GM23338 (cell line): ENCODE data around the gene PDCD10. TPM values are rescaled to one million over a fixed set of nuclear protein-coding genes. Genes with fewer than 3 reads are reported as not detected.

Experiments used
- ATAC-seq: fragments of 200-7000 bp; cut with Tn5 transposase; 3 replicates; pipeline ENCODE4 v1.9.1; 2020
- DNase-seq: peaks from one replicate; pipeline ENCODE4 v3.0.0-alpha.2; 2015; ENCODE audit warnings: low spot score
- H2AFZ ChIP-seq: fragments of 200-600 bp; sonication (generic); 2 replicates; pipeline ENCODE4 v1.8.0; 2016; ENCODE audit warnings: antibody characterized with exemption, mild to moderate bottlenecking, moderate library complexity
- H3F3A ChIP-seq: fragments of 200-600 bp; sonication (generic); replicated peaks from 2 replicates; pipeline ENCODE4 v1.8.0; 2017; ENCODE audit warnings: antibody characterized with exemption, mixed run types, low read depth
- H3K27ac ChIP-seq: fragments of 200-600 bp; sonication (generic); 2 replicates; pipeline ENCODE4 v1.6.1; 2016; ENCODE audit warnings: low read depth
- H3K27me3 ChIP-seq: fragments of 200-600 bp; sonication (generic); 2 replicates; pipeline ENCODE4 v1.8.0; 2016; ENCODE audit warnings: mild to moderate bottlenecking, mixed run types, moderate library complexity; ENCODE audit not compliant: insufficient read depth
- H3K36me3 ChIP-seq: fragments of 200-600 bp; sonication (generic); 2 replicates; pipeline ENCODE4 v1.8.0; 2016; ENCODE audit warnings: mild to moderate bottlenecking; ENCODE audit not compliant: insufficient read depth
- H3K4me1 ChIP-seq: fragments of 200-600 bp; sonication (generic); 2 replicates; pipeline ENCODE4 v1.8.0; 2016; ENCODE audit warnings: mild to moderate bottlenecking, moderate library complexity; ENCODE audit not compliant: insufficient read depth
- H3K4me2 ChIP-seq: fragments of 200-600 bp; sonication (generic); 2 replicates; pipeline ENCODE4 v1.7.1; 2017; ENCODE audit warnings: mixed run types
- H3K4me3 ChIP-seq: fragments of 200-600 bp; sonication (generic); 2 replicates; pipeline ENCODE4 v1.6.1; 2016; ENCODE audit warnings: mixed run types
- H3K79me2 ChIP-seq: fragments of 200-600 bp; sonication (generic); replicated peaks from 2 replicates; pipeline ENCODE4 v1.8.0; 2017; ENCODE audit warnings: mild to moderate bottlenecking; ENCODE audit not compliant: insufficient read depth
- H3K9me2 ChIP-seq: fragments of 200-600 bp; sonication (generic); 2 replicates; pipeline ENCODE4 v1.8.0; 2017; ENCODE audit not compliant: insufficient read depth
- H4K20me1 ChIP-seq: fragments of 200-600 bp; sonication (generic); replicated peaks from 2 replicates; pipeline ENCODE4 v1.8.0; 2017; ENCODE audit warnings: mild to moderate bottlenecking; ENCODE audit not compliant: insufficient read depth
- H3K27ac Mint-ChIP-seq: 2 replicates; pipeline ENCODE4 v1.8.0; 2020; ENCODE audit warnings: inconsistent platforms, mild to moderate bottlenecking, moderate library complexity, mixed read lengths
- H3K27me3 Mint-ChIP-seq: 3 replicates; pipeline ENCODE4 v1.8.0; 2022; ENCODE audit warnings: low read depth, mild to moderate bottlenecking, moderate library complexity, mixed read lengths, inconsistent platforms; ENCODE audit not compliant: insufficient read depth, poor library complexity
- H3K36me3 Mint-ChIP-seq: 3 replicates; pipeline ENCODE4 v1.8.0; 2021; ENCODE audit warnings: low read depth, mild to moderate bottlenecking, inconsistent platforms, moderate library complexity, mixed read lengths
- H3K4me1 Mint-ChIP-seq: 3 replicates; pipeline ENCODE4 v1.8.0; 2020; ENCODE audit warnings: mild to moderate bottlenecking, inconsistent platforms, mixed read lengths
- H3K4me3 Mint-ChIP-seq: 3 replicates; pipeline ENCODE4 v1.8.0; 2021; ENCODE audit warnings: moderate library complexity, mild to moderate bottlenecking, inconsistent platforms, mixed read lengths
- H3K9me3 Mint-ChIP-seq: 3 replicates; pipeline ENCODE4 v1.8.0; 2020; ENCODE audit warnings: moderate library complexity, mild to moderate bottlenecking, inconsistent platforms, mixed read lengths
- CREB1 ChIP-seq: fragments of 250-450 bp; sonication (Bioruptor Pico); IDR thresholded peaks from 2 replicates; pipeline ENCODE4 v1.5.0; 2020; ENCODE audit warnings: low read depth, mild to moderate bottlenecking, moderate library complexity
- CTCF ChIP-seq, 2 experiments: fragments of 200-600 bp in 1 of 2; sonication (generic) in 1 of 2; conservative IDR thresholded peaks; 2 replicates each; pipeline versions ENCODE4 v1.5.1 to v1.6.1; 2016 to 2017; ENCODE audit warnings: antibody characterized with exemption in 2 of 2, low read depth in 2 of 2, mild to moderate bottlenecking in 2 of 2, moderate library complexity in 1 of 2
- ETS1 ChIP-seq: IDR thresholded peaks from 2 replicates; pipeline ENCODE4 v1.6.1; 2016; ENCODE audit warnings: antibody characterized with exemption
- EZH2 ChIP-seq: fragments of 200-600 bp; sonication (generic); IDR thresholded peaks from one replicate; pipeline ENCODE4 v1.8.0; 2017; ENCODE audit warnings: antibody characterized with exemption, mild to moderate bottlenecking, low read depth; ENCODE audit not compliant: unreplicated experiment
- EZH2phosphoT487 ChIP-seq: fragments of 200-600 bp; sonication (generic); IDR thresholded peaks from one replicate; pipeline ENCODE4 v1.8.1; 2018; ENCODE audit warnings: antibody characterized with exemption; ENCODE audit not compliant: unreplicated experiment
- JUNB ChIP-seq: IDR thresholded peaks from one replicate; pipeline ENCODE4 v1.6.1; 2016; ENCODE audit warnings: antibody characterized with exemption; ENCODE audit not compliant: unreplicated experiment
- NANOG ChIP-seq: IDR thresholded peaks from 2 replicates; pipeline ENCODE4 v1.6.1; 2016; ENCODE audit warnings: antibody characterized with exemption, borderline replicate concordance
- POLR2AphosphoS5 ChIP-seq: IDR thresholded peaks from 2 replicates; pipeline ENCODE4 v1.6.1; 2016; ENCODE audit warnings: antibody characterized with exemption, low read depth
- REST ChIP-seq: IDR thresholded peaks from one replicate; pipeline ENCODE4 v1.6.1; 2018; ENCODE audit warnings: antibody characterized with exemption; ENCODE audit not compliant: unreplicated experiment
- STAT1 ChIP-seq: IDR thresholded peaks from one replicate; pipeline ENCODE4 v1.6.1; 2016; ENCODE audit warnings: antibody characterized with exemption; ENCODE audit not compliant: unreplicated experiment
- ZNF114 ChIP-seq: fragments of 250-450 bp; sonication (Bioruptor Pico); IDR thresholded peaks from 2 replicates; pipeline ENCODE4 v1.5.0; 2020; ENCODE audit warnings: mild to moderate bottlenecking, moderate library complexity
- ZNF331 ChIP-seq: fragments of 250-450 bp; sonication (Bioruptor Pico); IDR thresholded peaks from 2 replicates; pipeline ENCODE4 v1.5.0; 2020; ENCODE audit warnings: low read depth, mild to moderate bottlenecking, moderate library complexity
- ZNF462 ChIP-seq: fragments of 250-450 bp; sonication (Bioruptor Pico); IDR thresholded peaks from 2 replicates; pipeline ENCODE4 v1.5.0; 2020; ENCODE audit warnings: mild to moderate bottlenecking, moderate library complexity
- polyA plus RNA-seq: library from polyadenylated mRNA; unstranded; fragments of >200 nt; fragmentation: Nextera tagmentation; extraction: Ambion mirVana; gene quantifications from 2 replicates; pipeline ENCODE4 v1.2.1, GENCODE V29; 2016
- total RNA-seq: library from RNA; depleted of rRNA; stranded (reverse); fragments of >200 nt; shearing (Covaris generic); gene quantifications from 2 replicates; pipeline ENCODE4 v1.2.3, GENCODE V29; 2014

PDCD10 gene
- total and polyA plus RNA-seq, 2 experiments from 2014 or later, result 95.2 to 125 TPM

GRCh38 chr3:167772992-167773391 lies 38.3 kb upstream of the PDCD10 start:
- Histone ChIP-seq H3K9me2 (peaks cover 1% of the 10 kb centered on the region; the same call in 1 of the 2 replicates), H3K4me2 (no peak overlapping the region), H3K36me3 (no peaks in the 10 kb centered on the region), H3K27me3 (no peaks in the 10 kb centered on the region), H3K4me1 (no peaks in the 10 kb centered on the region; the same call in 1 of the 2 replicates), H2AFZ (no peak overlapping the region), H4K20me1 (no peaks in the 10 kb centered on the region), H3K27ac (no peak overlapping the region), H3K4me3 (no peak overlapping the region), H3K79me2 (no peaks in the 10 kb centered on the region), H3F3A (no peaks in the 10 kb centered on the region)
- H3K4me1 Mint-ChIP-seq, result no peaks in the 10 kb centered on the region
- no peak overlapping the region for H3K27ac Mint-ChIP-seq
- DNase-seq, result no peak
- no peak for ATAC-seq
- H3K9me3 Mint-ChIP-seq, result no peaks in the 10 kb centered on the region
- no peaks in the 10 kb centered on the region for H3K36me3 Mint-ChIP-seq
- no peak overlapping the region for H3K4me3 Mint-ChIP-seq
- TF ChIP-seq STAT1, result no peak
- no peak for TF ChIP-seq ETS1
- no peak for TF ChIP-seq CREB1 (CRISPR knock-in tag)
- TF ChIP-seq CTCF (conservative IDR thresholded peaks at IDR 0.05; ENCODE audit: low read depth in 2 of 2), result no peak
- no peak for TF ChIP-seq NANOG
- TF ChIP-seq ZNF462 (CRISPR knock-in tag), result no peak
- no peak for TF ChIP-seq JUNB
- TF ChIP-seq ZNF331 (CRISPR knock-in tag), result no peak
- no peak for TF ChIP-seq POLR2AphosphoS5
- TF ChIP-seq ZNF114 (CRISPR knock-in tag), result no peak
- TF ChIP-seq EZH2, result no peak
- TF ChIP-seq REST, result no peak
- no peak for TF ChIP-seq EZH2phosphoT487
- H3K27me3 Mint-ChIP-seq, result no peaks in the 10 kb centered on the region
